Neural cell (in vitro differentiated cells): ENCODE measurements around the gene PLIN1.

ENCODE experiments used
- EZH2 ChIP-seq: fragments of 200-600, 300-800 bp; shearing (Covaris generic), sonication (generic); IDR thresholded peaks from 2 replicates; pipeline ENCODE4 v1.6.1; 2014; ENCODE audit warnings: antibody characterized with exemption, low read length, borderline replicate concordance, mild to moderate bottlenecking; ENCODE audit not compliant: insufficient read depth, poor library complexity, severe bottlenecking
- TAF1 ChIP-seq: IDR thresholded peaks from 2 replicates; pipeline ENCODE4 v1.6.1; 2012; ENCODE audit warnings: low read depth

DNA sequence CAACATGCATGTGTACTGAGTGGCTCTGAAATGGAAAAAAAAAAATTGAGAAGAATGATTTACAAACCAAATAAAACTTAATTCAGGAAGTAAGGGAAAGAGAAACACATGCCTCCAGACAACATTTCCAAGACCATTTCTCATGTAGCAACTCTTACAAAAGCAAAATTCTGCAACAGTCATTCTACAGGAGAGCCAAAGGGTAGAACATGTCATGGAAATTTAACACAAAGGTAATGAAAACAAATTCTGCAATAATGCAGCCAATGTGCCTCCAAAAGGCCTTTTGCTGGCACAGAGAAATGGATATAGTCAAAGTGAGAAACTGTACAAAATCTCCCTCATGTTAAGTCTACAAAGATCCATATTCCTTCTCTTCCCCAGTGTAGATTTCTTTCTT, 7.4 kb upstream of the PLIN1 start:
- TF ChIP-seq EZH2 (no peak), TAF1 (no peak)
